Suprapubic skin (tissue), 4 donors: ENCODE measurements around the gene MPC1L. TPM values are rescaled to one million over a fixed set of nuclear protein-coding genes. Genes with fewer than 3 reads are reported as not detected.
"Not testable (repeated sequence)": the region's sequence is repeated elsewhere in the genome, so short reads cannot be mapped to it uniquely, and the experiment has no call there.

Experiments
- DNase-seq, 2 donors: peaks; one replicate each; pipeline ENCODE4 v3.0.0-alpha.2; 2019; ENCODE audit warnings: low spot score in 2 of 2
- H3K27ac ChIP-seq: fragments of 200-600 bp; sonication (generic); one replicate; pipeline ENCODE4 v1.5.1; 2019
- H3K27me3 ChIP-seq: fragments of 200-600 bp; sonication (generic); one replicate; pipeline ENCODE4 v1.5.1; 2019
- H3K36me3 ChIP-seq: fragments of 200-600 bp; sonication (generic); one replicate; pipeline ENCODE4 v1.5.1; 2019
- H3K4me1 ChIP-seq: fragments of 200-600 bp; sonication (generic); one replicate; pipeline ENCODE4 v1.5.1; 2019
- H3K4me3 ChIP-seq: fragments of 200-600 bp; sonication (generic); one replicate; pipeline ENCODE4 v1.5.1; 2019; ENCODE audit warnings: mild to moderate bottlenecking
- H3K9me3 ChIP-seq: fragments of 200-600 bp; sonication (generic); one replicate; pipeline ENCODE4 v1.5.1; 2019
- EP300 ChIP-seq: sonication (generic); formaldehyde crosslinking; IDR thresholded peaks from one replicate; pipeline ENCODE4 v1.6.1; 2017; ENCODE audit warnings: antibody characterized with exemption
- POLR2A ChIP-seq, 2 donors: fragments of 450-650 bp; IDR thresholded peaks; one replicate each; pipeline ENCODE4 v1.6.1; 2017; ENCODE audit warnings: antibody characterized with exemption in 2 of 2, mild to moderate bottlenecking in 2 of 2, moderate library complexity in 2 of 2
- POLR2AphosphoS5 ChIP-seq, 3 donors: sonication (generic); formaldehyde crosslinking; IDR thresholded peaks; one replicate each; pipeline ENCODE4 v1.6.1; 2017; ENCODE audit warnings: antibody characterized with exemption in 3 of 3
- WGBS: methylation state at CpG from one replicate; pipeline ENCODE4 v1.1.5; 2018; 5-methylcytosine and 5-hydroxymethylcytosine counted together
- total RNA-seq, 4 donors: library from RNA; depleted of rRNA; stranded (reverse); fragments of >200 nt; gene quantifications; one replicate each; pipeline ENCODE4 v1.1.0, GENCODE V29; 2016
- TF ChIP-seq, protein P1 (sequence below), 2 donors: fragments of 200-600 bp in 1 of 2; fragments of 450-650 bp in 1 of 2; sonication (generic) in 1 of 2; IDR thresholded peaks; one replicate each; pipeline ENCODE4 v1.5.1; 2016 to 2019; ENCODE audit warnings: antibody characterized with exemption in 2 of 2, mild to moderate bottlenecking in 1 of 2, moderate library complexity in 1 of 2

Gene MPC1L
- not detected for total RNA-seq

DNA sequence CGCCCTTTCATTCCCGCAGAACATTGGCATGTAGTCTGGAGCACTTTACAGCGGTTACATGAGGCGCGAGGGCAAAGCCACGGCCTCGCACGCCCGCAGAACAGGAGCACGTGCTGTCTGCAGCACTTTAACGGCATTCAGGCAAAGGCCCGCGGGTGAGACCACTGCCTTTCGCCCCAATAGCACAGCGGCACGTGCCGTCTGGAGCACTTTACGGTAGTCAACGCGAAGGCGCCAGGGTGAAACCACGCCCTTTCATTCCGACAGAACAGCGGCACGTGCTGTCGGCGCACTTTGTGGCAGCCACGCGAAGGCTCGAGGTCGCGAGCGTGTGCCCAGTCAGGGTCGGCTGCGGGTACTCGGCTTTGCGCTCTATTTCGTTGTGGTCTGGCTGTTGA, at the start of gene MPC1L:
Gene MPC1L, plus strand, starts transcription at position 290 of the 398 bp plus-strand sequence. CDS start 138 bp downstream, outside the sequence.
- 89% methylated on average over 36 of the region's 38 CpGs for WGBS
- Histone ChIP-seq H3K9me3 (no peaks in the 10 kb centered on the region), H3K27ac (no peak within 1 kb of the TSS), H3K27me3 (no peaks in the 10 kb centered on the region), H3K4me3 (no peak within 1 kb of the TSS), H3K36me3 (peaks cover 9% of the 10 kb centered on the region), H3K4me1 (no peaks in the 10 kb centered on the region)
- DNase-seq: no peak
- TF ChIP-seq, protein P1, sequence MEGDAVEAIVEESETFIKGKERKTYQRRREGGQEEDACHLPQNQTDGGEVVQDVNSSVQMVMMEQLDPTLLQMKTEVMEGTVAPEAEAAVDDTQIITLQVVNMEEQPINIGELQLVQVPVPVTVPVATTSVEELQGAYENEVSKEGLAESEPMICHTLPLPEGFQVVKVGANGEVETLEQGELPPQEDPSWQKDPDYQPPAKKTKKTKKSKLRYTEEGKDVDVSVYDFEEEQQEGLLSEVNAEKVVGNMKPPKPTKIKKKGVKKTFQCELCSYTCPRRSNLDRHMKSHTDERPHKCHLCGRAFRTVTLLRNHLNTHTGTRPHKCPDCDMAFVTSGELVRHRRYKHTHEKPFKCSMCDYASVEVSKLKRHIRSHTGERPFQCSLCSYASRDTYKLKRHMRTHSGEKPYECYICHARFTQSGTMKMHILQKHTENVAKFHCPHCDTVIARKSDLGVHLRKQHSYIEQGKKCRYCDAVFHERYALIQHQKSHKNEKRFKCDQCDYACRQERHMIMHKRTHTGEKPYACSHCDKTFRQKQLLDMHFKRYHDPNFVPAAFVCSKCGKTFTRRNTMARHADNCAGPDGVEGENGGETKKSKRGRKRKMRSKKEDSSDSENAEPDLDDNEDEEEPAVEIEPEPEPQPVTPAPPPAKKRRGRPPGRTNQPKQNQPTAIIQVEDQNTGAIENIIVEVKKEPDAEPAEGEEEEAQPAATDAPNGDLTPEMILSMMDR (IDR thresholded peaks at IDR 0.05): no peak
- TF ChIP-seq POLR2AphosphoS5 (IDR thresholded peaks at IDR 0.05) (no peak), POLR2A (IDR thresholded peaks at IDR 0.05) (no peak)

DNA sequence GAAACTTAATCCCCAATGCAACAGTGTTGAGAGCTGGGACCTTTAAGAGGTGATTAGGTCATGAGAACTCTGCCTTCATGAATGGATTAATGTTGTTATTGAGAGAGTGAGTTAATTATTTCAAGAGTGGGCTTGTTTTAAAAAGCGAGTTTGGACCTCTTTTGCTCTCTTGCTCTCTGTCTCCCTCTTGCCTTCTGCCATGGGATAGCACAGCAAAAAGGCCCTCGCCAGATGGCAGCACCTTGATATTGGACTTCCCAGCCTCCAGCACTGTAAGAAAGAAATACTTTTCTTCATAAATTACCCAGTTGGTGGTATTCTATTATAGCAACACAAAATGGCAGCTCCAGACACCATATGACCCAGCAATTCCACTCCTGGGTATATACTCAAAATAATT, 49.5 kb upstream of the MPC1L start:
- 45% methylated on average over 2 of the region's 2 CpGs for WGBS
- Histone ChIP-seq H3K27me3 (no peaks in the 10 kb centered on the region), H3K4me3 (no peak overlapping the region), H3K36me3 (no peaks in the 10 kb centered on the region), H3K9me3 (no peaks in the 10 kb centered on the region), H3K4me1 (no peaks in the 10 kb centered on the region), H3K27ac (no peak overlapping the region)
- DNase-seq: no peak
- no peak for TF ChIP-seq EP300
- TF ChIP-seq, protein P1 (IDR thresholded peaks at IDR 0.05): no peak

DNA sequence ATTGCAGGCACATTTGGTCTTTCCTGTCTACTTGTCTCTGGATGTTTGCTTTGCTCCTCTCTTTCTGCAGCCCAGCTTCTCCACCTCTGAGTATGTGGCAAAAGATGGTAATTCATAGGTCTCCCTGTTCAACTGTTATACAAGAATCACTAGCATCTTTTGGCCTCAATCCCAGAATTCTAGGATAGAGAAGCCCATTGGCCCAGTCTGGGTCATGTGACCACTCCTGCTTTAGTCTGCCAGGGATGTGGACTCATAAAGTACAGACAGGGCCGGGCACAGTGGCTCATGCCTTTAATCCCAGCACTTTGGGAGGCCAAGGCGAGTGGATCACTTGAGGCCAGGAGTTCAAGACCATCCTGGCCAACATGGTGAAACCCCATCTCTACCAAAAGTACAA, 47.8 kb upstream of the MPC1L start:
- H3K27ac ChIP-seq, DNase-seq: not testable (repeated sequence)
- WGBS: 84% methylated on average over 2 of the region's 2 CpGs

DNA sequence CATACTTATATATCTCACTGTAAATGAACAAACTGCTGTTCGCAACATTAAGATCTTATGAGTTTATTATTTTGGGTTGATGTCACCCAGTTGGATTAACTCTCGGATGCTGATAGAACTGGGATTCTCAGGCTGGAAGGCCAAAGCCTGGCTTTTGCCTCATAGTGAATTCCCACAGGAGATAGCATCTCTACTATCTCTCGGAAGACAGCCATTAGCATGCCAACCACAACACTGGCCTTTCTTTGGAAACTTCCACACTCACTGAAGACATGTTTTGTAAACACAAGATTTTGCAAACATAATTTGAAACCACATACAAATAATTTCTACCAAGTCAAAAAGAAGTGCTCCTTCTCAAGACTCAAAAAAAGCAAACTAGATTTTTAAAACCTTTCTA, 46.9 kb upstream of the MPC1L start:
- 87% methylated on average over 3 of the region's 3 CpGs for WGBS
- Histone ChIP-seq H3K4me3 (no peak overlapping the region), H3K27ac (no peak overlapping the region), H3K36me3 (no peaks in the 10 kb centered on the region), H3K9me3 (no peaks in the 10 kb centered on the region), H3K27me3 (no peaks in the 10 kb centered on the region), H3K4me1 (no peaks in the 10 kb centered on the region)
- DNase-seq: no peak
- TF ChIP-seq EP300: no peak
- no peak for TF ChIP-seq POLR2A (IDR thresholded peaks at IDR 0.05)
- TF ChIP-seq, protein P1 (IDR thresholded peaks at IDR 0.05): no peak
- no peak for TF ChIP-seq POLR2AphosphoS5 (IDR thresholded peaks at IDR 0.05)

More for the DNA sequence above, 47.8 kb upstream of the MPC1L start:
- H3K4me3 ChIP-seq, H3K36me3 ChIP-seq, H3K27me3 ChIP-seq, H3K9me3 ChIP-seq, H3K4me1 ChIP-seq: not testable (repeated sequence)

DNA sequence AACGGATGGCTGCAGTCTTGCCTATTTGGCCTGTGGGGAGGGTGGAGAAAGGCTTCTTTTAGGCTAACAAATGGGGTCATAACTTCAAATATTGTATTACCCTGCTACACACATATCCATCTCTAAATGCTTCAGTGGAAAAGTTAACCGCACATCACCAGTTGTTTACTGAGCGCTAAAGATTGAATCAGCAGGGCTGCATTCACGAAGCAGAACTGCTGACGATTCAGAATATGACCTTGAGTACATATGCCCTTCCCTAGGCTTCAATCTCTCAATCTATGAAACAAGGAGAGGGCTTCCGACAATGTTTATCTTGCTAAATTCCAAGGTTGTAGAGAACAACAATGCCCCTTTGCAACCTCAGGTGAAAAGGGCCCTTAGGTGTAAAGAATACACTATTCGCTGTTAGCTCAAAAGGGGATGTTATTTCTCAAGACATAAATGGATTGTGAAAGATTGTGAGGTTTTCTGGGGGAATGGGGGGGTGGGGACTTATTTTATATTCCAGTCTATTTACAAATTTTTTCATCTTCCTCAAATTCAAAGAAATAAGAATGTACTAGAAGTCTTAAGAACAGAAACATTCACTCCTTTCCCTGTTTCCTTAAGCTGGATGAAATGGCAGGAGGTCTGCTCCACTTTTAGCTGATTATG, 45.1 kb upstream of the MPC1L start:
- 76% methylated on average over 7 of the region's 7 CpGs for WGBS
- Histone ChIP-seq H3K4me3 (no peak overlapping the region), H3K4me1 (peaks cover 7% of the 10 kb centered on the region), H3K9me3 (no peaks in the 10 kb centered on the region), H3K27ac (no peak overlapping the region), H3K27me3 (no peaks in the 10 kb centered on the region), H3K36me3 (no peaks in the 10 kb centered on the region)
- no peak for DNase-seq
- TF ChIP-seq POLR2AphosphoS5 (IDR thresholded peaks at IDR 0.05) (no peak), POLR2A (IDR thresholded peaks at IDR 0.05) (no peak), EP300 (no peak)
- TF ChIP-seq, protein P1 (IDR thresholded peaks at IDR 0.05): no peak

DNA sequence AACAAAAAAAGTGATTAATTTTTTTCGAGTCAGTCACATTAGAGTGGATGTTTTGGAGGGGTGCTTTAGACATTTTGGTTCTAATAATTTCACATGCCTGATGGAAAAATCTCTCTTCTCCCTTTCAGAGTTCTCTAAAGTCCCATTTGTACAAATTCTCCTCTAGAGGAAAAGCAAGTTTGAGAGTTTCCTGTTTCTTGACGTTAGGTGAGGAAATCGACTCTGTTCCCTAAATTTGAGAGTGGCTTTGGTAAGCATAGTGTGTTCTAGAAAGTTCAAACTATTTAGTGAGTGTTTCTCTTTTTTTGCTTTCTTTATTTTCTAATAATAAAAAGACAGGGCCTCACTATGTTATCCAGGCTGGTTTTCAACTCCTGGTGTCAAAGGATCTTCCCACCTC, 44.1 kb upstream of the MPC1L start:
- DNase-seq: no peak
- H3K27me3 ChIP-seq: no peaks in the 10 kb centered on the region
- 71% methylated on average over 3 of the region's 3 CpGs for WGBS

More for the DNA sequence above, 44.1 kb upstream of the MPC1L start:
- H3K9me3 ChIP-seq: no peaks in the 10 kb centered on the region
- no peak overlapping the region for H3K4me3 ChIP-seq
- TF ChIP-seq POLR2A (IDR thresholded peaks at IDR 0.05) (no peak), EP300 (no peak), POLR2AphosphoS5 (IDR thresholded peaks at IDR 0.05) (no peak)
- TF ChIP-seq, protein P1 (IDR thresholded peaks at IDR 0.05): no peak
- peaks cover 7% of the 10 kb centered on the region for H3K4me1 ChIP-seq
- H3K36me3 ChIP-seq: no peaks in the 10 kb centered on the region
- H3K27ac ChIP-seq: no peak overlapping the region
